HEK293T (cell line): Measurements from ENCODE around the gene CEP95.

ENCODE experiments used
- ARNT ChIP-seq: fragments of 450-650 bp; IDR thresholded peaks from 2 replicates; pipeline ENCODE4 v1.6.1; 2017; ENCODE audit warnings: mild to moderate bottlenecking
- BHLHE40 ChIP-seq: fragments of 450-650 bp; IDR thresholded peaks from 2 replicates; pipeline ENCODE4 v1.6.1; 2016; ENCODE audit warnings: mild to moderate bottlenecking, moderate library complexity, borderline replicate concordance
- NFRKB ChIP-seq: fragments of 450-650 bp; IDR thresholded peaks from 2 replicates; pipeline ENCODE4 v1.6.1; 2016; ENCODE audit warnings: mild to moderate bottlenecking, moderate library complexity
- TARDBP ChIP-seq: fragments of 450-650 bp; IDR thresholded peaks from 2 replicates; pipeline ENCODE4 v1.6.1; 2016

DNA sequence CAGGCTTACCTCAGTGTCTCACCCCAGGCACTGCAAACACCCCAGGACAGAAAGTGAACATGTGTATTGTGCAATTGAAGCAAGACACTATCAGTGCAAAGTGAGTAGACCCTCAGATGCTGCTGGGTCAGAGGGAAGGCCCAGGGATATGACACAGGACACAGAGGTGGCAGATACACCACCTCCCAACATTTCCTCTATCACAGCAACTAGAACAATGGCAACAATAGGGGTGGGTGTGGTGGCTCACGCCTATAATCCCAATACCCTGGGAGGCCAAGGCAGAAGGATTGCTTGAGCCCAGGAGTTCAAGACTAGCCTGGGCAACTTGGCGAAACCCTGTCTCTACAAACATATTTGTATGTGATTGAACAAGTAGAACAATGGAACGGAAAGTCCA, 35.3 kb upstream of the CEP95 start:
- no peak for TF ChIP-seq BHLHE40
- no peak for TF ChIP-seq TARDBP
- no peak for TF ChIP-seq NFRKB
- TF ChIP-seq ARNT: no peak
